HepG2 (cell line): ENCODE data around the gene SCUBE1. TPM values are rescaled to one million over a fixed set of nuclear protein-coding genes. Genes with fewer than 3 reads are reported as not detected.

ENCODE experiments used
- GABPB1 ChIP-seq: IDR thresholded peaks from 2 replicates; pipeline ENCODE4 v1.6.1; 2016; ENCODE audit warnings: mild to moderate bottlenecking, missing genetic modification reagents, moderate library complexity, missing compliant biosample characterization
- XRCC5 ChIP-seq: fragments of 200-400 bp; formaldehyde crosslinking; optimal IDR thresholded peaks from 2 replicates; pipeline ENCODE3; 2017; ENCODE audit warnings: mild to moderate bottlenecking, low read length
- ZNF761 ChIP-seq: sonication (generic); formaldehyde crosslinking; conservative IDR thresholded peaks from 2 replicates; pipeline ENCODE4 v1.4.0; 2020; ENCODE audit warnings: mild to moderate bottlenecking, missing genetic modification reagents
- polyA plus RNA-seq, 8 experiments: library from polyadenylated mRNA; depleted of rRNA in 3 of 8; stranded (reverse) in 7 of 8; unstranded in 1 of 8; fragments of >200 nt; fragmentation: Illumina TruSeq in 4 of 8; extraction: Trizol in 4 of 8; gene quantifications; 2 replicates each; pipeline versions ENCODE4 v1.2.1 to v1.2.3, GENCODE V29; 2011 to 2016; ENCODE audit warnings: low read depth in 4 of 8, missing spikeins in 1 of 8, mixed read lengths in 1 of 8; ENCODE audit not compliant: insufficient read depth in 1 of 8
- total RNA-seq, 5 experiments: library from RNA; depleted of rRNA; stranded (reverse); fragments of >200 nt; fragmentation: Illumina TruSeq; extraction: Trizol; gene quantifications; 2 replicates each; pipeline ENCODE4 v1.2.3, GENCODE V29; 2016; ENCODE audit warnings: low read depth in 1 of 5
- TF ChIP-seq, protein P1 (sequence below): IDR thresholded peaks from 2 replicates; pipeline ENCODE4 v1.6.1; 2016; ENCODE audit warnings: low read depth, missing genetic modification reagents, missing compliant biosample characterization
- TF ChIP-seq, protein P2 (sequence below): sonication (generic); formaldehyde crosslinking; IDR thresholded peaks from 2 replicates; pipeline ENCODE4 v1.4.0; 2020; ENCODE audit warnings: low read depth, mild to moderate bottlenecking, missing genetic modification reagents

SCUBE1 gene
- total and polyA plus RNA-seq, 2 of the 13 experiments (the other 11 are each of a cell fraction or from before 2014, with no cell fraction given): under 0.01 to 0.05 TPM

DNA sequence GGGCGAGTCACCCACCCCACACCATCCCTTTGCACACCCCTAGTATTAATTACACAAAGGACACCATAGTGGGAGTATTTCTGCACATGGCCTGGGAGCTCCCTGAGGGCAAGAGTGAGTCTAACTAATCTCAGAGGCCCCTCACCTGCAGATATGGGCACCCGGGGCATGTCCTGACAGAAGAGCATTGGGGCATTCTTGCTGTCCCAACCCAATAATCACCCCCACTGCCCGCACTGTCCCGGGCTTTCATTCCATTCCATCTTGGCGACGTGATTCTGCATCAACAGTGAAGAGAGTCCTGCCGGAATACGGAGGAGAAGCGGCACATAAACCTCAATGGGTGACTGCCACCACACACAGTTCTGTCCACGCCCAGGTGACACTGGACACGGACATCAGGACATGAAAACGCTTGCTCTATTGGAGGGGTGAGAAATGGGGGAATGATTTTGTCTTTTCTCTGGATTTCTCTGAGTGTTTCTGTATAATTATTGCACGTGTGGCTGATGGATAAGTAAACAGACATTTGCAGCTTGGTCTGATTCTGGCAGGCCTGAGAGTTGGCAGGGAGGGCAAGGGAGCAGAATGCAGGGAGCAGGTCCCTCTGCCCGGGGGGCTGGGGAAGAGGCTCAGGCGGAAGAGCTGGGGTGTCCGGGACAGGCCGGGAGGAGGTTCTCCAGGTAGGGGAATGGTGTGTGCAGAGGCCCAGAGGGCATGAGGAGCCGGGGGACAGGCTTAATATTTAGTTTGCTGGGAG is 38.2 kb downstream of the SCUBE1 start (continued):
- TF ChIP-seq, protein P1, sequence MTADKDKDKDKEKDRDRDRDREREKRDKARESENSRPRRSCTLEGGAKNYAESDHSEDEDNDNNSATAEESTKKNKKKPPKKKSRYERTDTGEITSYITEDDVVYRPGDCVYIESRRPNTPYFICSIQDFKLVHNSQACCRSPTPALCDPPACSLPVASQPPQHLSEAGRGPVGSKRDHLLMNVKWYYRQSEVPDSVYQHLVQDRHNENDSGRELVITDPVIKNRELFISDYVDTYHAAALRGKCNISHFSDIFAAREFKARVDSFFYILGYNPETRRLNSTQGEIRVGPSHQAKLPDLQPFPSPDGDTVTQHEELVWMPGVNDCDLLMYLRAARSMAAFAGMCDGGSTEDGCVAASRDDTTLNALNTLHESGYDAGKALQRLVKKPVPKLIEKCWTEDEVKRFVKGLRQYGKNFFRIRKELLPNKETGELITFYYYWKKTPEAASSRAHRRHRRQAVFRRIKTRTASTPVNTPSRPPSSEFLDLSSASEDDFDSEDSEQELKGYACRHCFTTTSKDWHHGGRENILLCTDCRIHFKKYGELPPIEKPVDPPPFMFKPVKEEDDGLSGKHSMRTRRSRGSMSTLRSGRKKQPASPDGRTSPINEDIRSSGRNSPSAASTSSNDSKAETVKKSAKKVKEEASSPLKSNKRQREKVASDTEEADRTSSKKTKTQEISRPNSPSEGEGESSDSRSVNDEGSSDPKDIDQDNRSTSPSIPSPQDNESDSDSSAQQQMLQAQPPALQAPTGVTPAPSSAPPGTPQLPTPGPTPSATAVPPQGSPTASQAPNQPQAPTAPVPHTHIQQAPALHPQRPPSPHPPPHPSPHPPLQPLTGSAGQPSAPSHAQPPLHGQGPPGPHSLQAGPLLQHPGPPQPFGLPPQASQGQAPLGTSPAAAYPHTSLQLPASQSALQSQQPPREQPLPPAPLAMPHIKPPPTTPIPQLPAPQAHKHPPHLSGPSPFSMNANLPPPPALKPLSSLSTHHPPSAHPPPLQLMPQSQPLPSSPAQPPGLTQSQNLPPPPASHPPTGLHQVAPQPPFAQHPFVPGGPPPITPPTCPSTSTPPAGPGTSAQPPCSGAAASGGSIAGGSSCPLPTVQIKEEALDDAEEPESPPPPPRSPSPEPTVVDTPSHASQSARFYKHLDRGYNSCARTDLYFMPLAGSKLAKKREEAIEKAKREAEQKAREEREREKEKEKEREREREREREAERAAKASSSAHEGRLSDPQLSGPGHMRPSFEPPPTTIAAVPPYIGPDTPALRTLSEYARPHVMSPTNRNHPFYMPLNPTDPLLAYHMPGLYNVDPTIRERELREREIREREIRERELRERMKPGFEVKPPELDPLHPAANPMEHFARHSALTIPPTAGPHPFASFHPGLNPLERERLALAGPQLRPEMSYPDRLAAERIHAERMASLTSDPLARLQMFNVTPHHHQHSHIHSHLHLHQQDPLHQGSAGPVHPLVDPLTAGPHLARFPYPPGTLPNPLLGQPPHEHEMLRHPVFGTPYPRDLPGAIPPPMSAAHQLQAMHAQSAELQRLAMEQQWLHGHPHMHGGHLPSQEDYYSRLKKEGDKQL (CRISPR knock-in tag): no peak
- TF ChIP-seq ZNF761 (CRISPR knock-in tag): no peak
- TF ChIP-seq GABPB1 (CRISPR knock-in tag): no peak
- TF ChIP-seq XRCC5: no peak
- TF ChIP-seq, protein P2, sequence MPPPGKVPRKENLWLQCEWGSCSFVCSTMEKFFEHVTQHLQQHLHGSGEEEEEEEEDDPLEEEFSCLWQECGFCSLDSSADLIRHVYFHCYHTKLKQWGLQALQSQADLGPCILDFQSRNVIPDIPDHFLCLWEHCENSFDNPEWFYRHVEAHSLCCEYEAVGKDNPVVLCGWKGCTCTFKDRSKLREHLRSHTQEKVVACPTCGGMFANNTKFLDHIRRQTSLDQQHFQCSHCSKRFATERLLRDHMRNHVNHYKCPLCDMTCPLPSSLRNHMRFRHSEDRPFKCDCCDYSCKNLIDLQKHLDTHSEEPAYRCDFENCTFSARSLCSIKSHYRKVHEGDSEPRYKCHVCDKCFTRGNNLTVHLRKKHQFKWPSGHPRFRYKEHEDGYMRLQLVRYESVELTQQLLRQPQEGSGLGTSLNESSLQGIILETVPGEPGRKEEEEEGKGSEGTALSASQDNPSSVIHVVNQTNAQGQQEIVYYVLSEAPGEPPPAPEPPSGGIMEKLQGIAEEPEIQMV (CRISPR knock-in tag): no peak
